NCI-H2196 (cell line): ENCODE measurements around the gene ATP5ME.
"Not testable (repeated sequence)": the region's sequence is repeated elsewhere in the genome, so short reads cannot be mapped to it uniquely, and the experiment has no call there.

Experiments used
- DNase-seq: peaks from one replicate; lab custom pipeline; 2025; ENCODE audit not compliant: unreplicated experiment; lab: John Stamatoyannopoulos, UW

Gene ATP5ME, protein sequence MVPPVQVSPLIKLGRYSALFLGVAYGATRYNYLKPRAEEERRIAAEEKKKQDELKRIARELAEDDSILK

DNA sequence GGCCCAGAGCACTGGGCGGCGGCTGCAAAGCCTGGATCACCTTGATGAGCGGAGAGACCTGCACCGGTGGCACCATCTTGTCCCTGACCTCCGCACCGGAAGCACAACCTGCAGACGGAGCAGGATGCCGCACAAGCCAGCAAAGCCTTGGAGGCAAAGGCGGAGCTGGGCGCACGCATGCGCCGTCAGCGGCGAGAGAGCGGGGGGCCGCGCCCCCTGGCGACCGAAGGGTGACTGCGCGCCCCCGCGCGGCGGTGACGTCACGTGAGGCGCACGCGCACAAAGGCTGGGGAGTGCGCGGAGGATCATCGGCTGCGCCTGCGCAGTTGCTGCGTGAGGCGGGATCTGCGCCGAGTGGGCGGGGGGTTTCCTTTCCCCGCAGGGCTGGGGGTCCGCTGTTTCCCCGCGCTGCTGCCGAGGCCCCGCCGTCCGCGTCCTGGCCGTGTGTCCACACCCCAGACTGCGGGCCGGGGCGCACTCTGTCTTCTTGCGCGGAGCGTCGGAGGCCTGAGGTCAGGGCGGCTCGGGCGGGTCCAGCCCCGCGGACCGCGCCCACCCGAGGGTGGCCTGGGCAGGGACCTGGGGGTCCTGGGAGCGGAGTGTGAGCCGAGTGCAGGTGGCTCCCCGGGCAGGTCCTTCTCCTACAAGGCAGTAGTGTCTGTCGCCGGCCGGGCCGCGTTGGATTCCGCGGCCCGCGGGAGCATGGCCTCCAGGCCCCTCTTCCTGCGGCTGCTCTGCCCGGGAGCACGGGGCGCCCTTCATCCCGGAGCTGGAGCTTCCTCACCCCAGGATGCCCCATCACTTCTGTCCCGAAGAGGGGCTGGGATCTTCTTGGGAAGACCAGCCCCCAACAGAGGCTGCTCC lies at the start of gene ATP5ME, which contains the start of gene MYL5:
ATP5ME (minus strand) TSS at position 105 of the 864 bp plus-strand sequence; CDS start at position 76, 29 bp downstream.
MYL5 (plus strand) TSS at position 371 of the 864 bp plus-strand sequence. CDS start 3,485 bp downstream, outside the sequence.
- peak; percentile 97 for DNase-seq

DNA sequence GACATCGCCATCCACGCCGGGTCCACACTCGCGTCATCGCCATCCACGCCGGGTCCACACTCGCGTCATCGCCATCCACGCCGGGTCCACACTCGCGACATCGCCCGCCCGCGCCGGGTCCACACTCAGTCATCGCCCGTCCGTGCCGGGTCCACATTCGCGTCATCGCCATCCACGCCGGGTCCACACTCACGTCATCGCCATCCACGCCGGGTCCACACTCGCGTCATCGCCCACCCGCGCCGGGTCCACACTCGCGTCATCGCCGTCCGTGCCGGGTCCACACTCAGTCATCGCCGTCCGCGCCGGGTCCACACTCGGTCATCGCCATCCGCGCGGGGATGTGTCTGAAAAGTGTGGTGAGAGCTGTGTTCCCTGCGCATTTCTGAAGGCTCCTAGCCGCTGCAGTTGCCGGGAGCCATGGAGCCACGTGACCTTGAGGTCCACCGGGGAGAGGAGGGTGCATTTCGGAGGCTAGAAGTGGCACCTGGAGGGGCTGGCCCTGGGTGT lies 48.8 kb upstream of the ATP5ME start:
- DNase-seq: no peak

DNA sequence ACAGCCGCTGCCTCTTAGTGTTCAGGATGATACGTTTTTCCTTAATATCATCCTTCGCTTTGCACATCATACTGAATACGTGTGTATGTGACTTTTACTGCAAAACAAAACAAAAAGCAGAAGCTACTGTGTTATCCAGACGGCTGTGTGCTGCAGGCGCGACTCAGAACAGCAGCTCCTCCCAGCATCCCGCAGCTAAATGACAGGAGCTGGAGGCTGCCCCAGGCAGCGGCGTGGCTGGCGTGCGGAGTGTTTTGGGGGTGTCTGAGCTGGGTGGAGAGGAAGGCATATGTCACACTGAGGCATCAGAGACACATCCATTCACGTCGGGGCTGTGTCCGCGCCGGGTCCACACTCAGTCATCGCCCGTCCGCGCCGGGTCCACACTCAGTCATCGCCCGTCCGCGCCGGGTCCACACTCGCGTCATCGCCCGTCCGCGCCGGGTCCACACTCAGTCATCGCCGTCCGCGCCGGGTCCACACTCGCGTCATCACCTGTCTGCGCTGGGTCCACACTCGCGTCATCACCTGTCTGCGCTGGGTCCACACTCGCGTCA lies 48.2 kb upstream of the ATP5ME start:
- DNase-seq: no peak

DNA sequence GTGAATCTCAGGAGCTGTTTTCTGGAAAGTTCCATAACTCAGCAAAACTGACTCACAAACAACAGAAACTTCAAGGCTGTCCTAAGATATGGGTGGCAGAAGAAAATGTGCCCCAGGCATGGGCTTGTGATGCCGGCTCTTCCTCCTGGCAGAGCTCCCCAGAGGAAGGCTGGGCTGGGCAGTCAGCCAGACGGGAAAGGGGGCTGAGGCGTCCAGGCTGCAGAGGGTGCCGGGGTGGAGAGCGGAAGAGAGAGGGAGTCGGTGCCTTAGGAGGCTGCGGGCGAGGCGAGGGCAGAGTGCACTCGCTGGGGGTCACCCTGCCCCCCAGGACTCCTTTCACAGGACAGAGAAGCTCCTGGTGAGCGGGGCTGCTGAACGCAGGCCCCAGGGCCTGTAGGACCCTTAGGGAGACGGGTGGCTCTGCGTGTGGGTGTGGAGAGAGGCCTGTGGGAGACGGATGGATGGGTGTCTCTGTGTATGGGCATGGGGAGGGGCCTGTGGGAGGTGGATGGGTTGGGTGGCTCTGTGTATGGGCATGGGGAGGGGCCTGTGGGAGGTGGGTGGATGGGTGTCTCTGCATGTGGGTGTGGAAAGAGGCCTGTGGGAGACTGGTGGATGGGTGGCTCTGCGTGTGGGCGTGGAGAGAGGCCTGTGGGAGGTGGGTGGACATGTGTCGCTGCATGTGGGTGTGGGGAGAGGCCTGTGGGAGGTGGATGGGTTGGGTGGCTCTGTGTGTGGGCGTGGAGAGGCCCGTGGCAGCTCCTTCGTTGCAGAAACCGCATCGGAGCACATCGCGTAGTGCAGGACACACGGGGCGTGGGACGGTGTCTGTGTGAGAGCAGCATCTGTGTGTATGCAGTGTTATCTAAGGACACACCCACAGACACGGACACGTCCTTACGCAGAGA lies 47.4 kb upstream of the ATP5ME start:
- no peak for DNase-seq

DNA sequence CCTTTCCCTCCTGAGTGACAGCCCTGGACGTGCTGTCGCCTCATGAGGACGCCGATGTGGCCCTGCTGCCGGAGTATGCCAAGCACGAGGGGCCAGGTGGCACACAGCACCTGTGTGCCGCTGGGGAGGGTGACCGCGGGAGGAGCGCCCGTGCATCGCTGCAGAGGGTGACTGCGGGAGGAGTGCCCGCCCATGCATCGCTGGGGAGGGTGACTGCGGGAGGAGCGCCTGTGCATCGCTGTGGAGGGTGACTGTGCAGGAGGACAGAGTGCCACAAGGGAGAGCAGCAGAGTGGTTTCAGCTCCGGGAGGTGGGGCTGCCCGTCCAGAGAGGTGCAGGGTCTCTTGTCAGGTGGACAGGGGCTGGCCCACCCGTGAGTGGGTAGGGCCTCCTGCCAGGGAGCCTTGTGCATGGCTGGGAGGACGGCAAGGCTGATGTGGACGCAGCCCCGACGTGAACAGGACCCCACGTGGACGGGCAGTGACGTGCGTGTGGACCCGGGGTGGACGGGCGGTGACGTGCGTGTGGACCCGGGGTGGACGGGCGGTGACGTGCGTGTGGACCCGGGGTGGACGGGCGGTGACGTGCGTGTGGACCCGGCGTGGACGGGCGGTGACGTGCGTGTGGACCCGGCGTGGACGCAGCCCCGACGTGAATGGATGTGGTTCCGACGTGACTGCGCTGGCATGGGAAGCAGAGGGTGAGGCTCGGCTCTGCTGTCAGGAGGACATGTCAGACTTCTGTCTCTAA lies 46.2 kb upstream of the ATP5ME start:
- DNase-seq: no peak

DNA sequence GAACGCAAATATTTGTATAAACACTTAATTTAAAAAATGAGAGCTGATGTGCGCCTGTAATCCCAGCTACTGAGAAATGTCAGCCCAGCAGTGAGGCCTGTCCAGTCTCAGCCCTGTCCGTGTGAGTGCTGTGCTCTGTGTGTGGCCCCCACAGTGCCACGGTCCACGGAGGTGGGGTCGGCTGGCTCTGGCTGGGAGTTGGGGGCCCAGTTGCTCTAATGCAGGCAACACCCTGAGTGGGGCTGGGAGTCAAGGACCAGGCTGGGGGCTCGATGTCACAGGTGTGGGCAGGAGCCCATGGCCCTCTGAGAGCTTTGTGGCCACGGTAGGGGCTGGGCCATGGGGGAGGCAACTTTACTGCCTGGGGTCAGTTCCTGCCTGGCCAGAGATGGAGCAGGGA lies 44.4 kb upstream of the ATP5ME start:
- DNase-seq: no peak

DNA sequence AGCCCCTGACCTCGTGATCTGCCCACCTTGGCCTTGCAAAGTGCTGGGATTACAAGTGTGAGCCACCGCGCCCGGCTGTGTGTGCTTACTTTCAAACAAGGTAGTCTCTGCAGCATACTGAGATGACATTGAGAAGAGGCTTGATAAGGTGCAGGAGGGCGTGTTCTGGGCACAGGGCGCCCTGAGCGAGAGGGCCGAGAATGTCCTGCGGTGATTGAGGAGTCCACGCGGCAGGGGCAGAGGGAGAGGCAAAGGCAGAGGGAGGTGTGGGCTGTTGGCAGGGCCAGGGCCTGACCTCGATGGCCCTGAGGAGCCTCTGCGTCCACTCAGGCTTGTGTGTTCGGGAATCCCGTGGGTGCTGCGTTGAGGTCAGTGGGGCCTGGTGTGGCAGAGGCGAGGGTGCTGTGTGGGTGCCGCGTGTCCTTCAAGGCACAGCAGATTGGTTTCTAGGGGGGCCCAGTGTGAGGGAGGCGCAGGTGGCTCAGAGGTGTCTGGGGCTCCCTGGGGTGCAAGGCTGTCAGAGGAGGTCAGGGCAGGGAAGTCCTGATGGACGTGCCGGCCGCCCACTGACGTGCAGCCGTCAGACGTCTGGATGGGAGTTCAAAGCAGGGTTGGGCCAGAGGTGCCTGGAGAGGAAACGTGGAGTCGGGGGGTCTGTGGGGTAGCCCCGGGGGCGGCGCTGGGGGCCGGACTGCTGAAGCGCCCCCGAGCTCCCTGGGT lies 43.7 kb upstream of the ATP5ME start:
- DNase-seq: no peak

DNA sequence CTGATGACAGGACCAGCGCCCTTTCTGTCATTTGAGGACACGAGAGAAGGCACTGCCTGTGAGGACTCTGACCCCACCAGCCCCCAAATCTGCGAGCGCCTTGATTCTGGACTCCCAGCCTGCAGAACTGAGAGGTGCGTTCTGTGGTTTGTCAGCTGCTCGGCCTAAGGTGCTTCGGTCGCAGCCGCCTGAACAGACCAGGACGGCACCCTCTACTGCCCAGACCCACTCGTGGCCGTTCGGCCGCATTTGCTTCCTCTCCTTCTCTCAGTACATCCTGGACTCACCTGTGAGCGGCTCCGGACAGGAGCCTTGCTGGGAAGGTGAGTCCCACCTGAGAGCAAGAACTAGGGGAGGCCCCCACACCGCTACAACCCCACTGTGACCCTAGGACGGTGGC lies 40.0 kb upstream of the ATP5ME start:
- no peak for DNase-seq

DNA sequence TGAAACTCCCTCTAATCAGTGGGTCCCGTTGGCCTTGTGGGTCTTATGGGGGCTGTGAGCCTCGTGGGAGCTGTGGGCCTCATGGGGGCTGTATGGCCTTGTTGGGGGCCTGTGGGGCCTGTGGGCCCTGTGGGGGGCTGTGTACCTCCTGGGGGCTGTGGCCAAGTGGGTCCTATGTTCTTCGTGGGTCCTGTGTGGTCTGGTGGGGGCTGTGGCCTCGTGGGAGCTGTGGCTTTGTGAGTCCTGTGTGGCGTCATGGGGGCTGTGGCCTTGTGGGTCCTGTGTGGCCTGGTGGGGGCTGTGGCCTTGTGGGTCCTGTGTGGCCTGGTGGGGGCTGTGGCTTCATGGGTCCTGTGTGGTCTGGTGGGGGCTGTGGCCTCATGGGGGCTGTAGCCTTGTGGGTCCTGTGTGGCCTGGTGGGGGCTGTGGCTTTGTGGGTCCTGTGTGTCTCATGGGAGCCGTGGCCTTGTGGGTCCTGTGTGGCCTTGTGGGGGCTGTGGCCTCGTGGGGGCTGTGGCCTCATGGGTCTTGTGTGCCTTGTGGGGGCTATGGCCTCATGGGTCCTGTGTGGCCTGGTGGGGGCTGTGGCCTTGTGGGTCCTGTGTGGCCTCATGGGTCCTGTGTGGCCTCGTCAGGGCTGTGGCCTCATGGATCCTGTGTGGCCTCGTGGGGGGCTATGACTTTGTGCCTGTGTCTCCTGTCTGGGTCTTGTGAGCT lies 39.0 kb upstream of the ATP5ME start:
- no peak for DNase-seq

DNA sequence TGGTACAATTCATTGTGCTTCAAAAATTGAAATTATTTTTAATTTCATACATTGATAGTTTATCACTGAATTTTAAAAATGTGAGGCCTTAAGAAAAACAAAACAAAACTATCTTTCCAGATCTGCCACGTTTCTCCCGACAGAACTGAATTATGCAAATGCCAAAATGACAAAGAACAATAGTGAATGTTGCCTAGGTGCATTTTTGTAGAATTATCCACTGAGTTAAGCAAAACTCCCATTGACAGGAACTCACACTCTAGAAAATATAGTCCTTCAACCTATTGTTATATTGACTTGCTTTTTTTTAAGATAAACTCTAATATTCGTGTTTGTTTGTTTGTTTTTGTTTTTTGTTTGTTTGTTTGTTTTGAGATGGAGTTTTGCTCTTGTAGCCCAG lies 38.0 kb upstream of the ATP5ME start:
- no peak for DNase-seq

DNA sequence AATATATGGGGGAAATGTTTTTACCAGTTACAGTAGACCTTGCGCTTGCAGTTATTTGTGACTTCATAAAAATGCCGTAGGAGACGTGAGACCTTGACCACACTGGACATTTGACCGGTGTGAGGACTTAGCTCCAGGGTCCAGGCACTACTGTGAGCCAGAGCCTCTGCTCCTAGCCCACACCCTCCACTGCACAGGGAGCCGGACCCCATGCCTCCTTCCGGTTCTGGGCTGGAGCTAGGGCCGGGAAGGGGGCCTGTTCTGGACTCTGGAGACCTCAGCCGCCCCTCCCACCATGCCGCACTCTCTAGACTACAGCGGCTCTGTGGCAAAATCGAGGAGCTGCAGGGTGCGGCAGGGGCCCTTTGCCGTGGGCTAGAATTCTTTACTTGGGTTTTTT lies 36.8 kb upstream of the ATP5ME start:
- no peak for DNase-seq

DNA sequence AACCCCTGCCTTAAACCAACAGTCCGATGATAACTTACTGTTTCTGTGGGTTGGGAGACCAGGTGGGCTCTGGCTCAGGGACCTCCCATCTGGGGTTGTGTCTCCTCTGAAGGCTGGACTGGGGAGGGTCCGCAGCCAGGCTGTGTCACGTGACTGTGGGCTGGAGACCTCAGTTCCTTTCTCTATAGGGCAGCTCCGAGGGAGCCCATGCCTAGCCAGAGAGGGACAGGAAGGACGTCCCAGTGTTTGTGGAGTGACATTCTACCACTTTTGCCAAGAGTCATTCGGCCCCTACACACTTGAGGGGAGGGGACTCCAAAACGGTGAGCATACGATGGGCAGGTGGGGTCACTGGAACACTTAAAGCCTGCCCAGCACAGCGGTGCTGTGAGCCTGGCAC lies 36.0 kb upstream of the ATP5ME start:
- no peak for DNase-seq

DNA sequence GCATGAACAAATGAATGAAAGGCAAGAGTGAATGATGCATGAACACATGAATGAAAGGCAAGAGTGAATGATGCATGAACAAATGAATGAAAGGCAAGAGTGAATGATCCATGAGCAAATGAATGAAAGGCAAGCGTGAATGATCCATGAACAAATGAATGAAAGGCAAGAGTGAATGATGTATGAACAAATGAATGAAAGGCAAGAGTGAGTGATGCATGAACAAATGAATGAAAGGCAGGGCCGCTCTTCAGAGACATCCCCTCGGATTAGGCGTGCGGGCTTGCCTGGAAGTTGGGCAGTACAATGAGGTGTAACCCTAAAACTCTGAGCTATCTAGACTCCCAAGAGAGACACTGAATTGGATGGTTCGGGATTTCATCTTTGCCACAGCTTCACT lies 35.3 kb upstream of the ATP5ME start:
- no peak for DNase-seq

DNA sequence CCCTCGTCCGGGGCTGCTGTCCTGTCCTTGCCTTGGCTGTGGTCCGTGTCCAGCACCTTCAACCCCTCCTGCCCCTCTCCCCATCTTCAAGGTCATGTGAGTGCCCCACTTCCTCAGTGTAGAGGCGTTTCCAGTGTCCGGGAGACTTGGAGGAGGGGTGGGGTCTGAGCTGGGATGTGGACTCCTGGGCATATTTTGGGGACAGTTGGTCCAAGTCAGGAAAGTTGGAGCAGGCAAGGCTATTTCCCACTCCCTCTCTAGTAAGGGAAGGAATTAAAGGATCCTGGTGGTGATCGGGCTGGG lies 34.5 kb upstream of the ATP5ME start:
- no peak for DNase-seq

DNA sequence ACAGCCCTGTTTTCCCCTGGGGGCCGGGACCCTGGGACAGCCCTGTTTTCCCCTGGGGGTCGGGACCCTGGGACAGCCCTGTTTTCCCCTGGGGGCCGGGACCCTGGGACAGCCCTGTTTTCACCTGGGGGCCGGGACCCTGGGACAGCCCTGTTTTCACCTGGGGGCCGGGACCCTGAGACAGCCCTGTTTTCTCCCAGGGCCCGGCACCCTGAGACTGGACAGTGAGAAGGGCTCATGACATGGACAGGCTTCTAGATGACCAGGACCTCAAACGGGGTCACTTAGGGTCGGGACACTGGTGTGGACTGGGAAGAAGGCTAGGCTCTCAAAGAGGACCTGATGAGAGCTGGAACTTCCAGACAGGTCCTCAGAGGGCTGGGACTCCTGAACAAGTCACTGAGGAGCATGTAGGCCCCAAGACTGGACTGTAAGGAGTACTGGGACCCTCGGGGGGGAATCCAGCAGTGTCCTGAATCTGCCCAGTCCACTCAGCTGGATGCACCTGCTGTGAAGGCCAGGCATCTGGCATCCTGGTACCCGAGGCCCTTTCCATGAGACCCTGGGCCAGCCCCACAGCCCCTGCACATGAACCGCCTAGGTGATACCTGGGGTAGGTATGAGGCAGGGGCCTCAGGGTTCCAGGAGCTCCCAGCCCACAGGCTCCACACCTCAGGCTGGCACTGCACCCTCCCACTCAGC lies 34.0 kb upstream of the ATP5ME start:
- DNase-seq: no peak

DNA sequence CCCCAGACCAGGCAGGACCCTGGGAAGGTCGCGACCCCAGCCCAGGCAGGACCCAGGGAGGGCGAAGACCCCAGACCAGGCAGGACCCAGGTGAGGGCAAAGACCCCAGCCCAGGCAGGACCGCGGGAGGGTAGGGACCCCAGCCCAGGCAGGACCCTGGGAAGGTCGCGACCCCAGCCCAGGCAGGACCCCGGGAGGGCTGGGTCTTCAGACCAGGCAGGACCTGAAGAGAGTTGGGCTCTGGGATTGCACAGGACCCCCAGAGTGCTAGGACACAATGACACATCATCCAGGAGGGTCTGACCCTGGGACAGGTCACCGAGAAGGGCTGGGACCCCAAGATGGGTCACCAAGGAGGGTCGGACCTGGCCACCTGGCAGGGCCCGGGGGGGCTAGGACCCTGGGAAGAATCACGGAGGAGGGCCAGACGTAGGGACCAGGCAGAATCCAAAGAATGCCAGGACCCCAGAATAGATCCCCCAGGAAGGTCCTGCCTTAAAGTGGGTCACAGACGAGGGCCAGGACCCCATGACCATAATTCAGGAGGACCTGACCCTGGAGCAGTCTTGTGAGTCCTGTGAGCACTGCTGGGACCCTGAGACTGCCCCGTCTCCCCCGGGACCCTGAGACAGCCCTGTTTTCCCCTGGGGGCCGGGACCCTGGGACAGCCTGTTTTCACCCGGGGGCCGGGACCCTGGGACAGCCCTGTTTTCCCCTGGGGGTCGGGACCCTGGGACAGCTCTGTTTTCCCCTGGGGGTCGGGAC lies 32.9 kb upstream of the ATP5ME start:
- no peak for DNase-seq

DNA sequence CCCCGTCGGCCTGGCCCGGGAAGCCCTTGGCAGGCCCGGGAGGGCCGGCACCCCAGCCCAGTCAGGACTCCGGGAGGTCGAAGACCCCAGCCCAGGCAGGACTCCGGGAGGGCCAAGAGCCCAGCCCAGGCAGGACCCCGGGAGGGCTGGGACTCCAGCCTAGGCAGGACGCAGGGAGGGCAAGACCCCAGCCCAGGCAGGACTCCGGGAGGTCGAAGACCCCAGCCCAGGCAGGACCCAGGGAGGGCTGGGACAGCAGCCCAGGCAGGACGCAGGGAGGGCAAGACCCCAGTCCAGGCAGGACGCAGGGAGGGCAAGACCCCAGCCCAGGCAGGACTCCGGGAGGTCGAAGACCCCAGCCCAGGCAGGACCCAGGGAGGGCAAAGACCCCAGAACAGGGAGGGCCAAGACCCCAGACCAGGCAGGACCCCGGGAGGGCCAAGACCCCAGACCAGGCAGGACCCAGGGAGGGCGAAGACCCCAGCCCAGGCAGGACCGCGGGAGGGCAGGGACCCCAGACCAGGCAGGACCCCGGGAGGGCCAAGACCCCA lies 32.1 kb upstream of the ATP5ME start:
- not testable (repeated sequence) for DNase-seq
